Lower leg skin (tissue), 4 donors: ENCODE results near the gene TIMM17A. TPM values are rescaled to one million over a fixed set of nuclear protein-coding genes. Genes with fewer than 3 reads are reported as not detected.

Experiments
- DNase-seq, 2 donors: peaks; one replicate each; pipeline ENCODE4 v3.0.0-alpha.2; 2019; ENCODE audit warnings: low spot score in 2 of 2
- H3K4me3 ChIP-seq: fragments of 200-600 bp; sonication (generic); 2 replicates; pipeline ENCODE4 v1.5.1; 2017; ENCODE audit warnings: mild to moderate bottlenecking, low read depth; ENCODE audit not compliant: poor library complexity, severe bottlenecking
- POLR2A ChIP-seq, 2 donors: fragments of 450-650 bp; IDR thresholded peaks; one replicate each; pipeline ENCODE4 v1.6.1; 2016 to 2017; ENCODE audit warnings: antibody characterized with exemption in 2 of 2, mild to moderate bottlenecking in 1 of 2, moderate library complexity in 1 of 2
- WGBS, 2 donors: methylation state at CpG; one replicate each; pipeline ENCODE4 v1.1.5; 2018; 5-methylcytosine and 5-hydroxymethylcytosine counted together
- intact Hi-C: fragments of 100-400 bp; cut with DNase I; formaldehyde crosslinking; loops from one replicate; pipeline ENCODE4 v1.15.0; 2023; ENCODE audit warnings: low total_unique reads
- total RNA-seq, 4 donors: library from RNA; depleted of rRNA; stranded (reverse); fragments of >200 nt; gene quantifications; one replicate each; pipeline ENCODE4 v1.1.0, GENCODE V29; 2016
- TF ChIP-seq, protein P1 (sequence below), 3 donors: fragments of 450-650 bp; IDR thresholded peaks; one replicate each; pipeline ENCODE4 v1.5.1; 2016; ENCODE audit warnings: antibody characterized with exemption in 3 of 3, mild to moderate bottlenecking in 3 of 3, moderate library complexity in 2 of 3

Gene TIMM17A
- total RNA-seq, 4 donors from 2014 or later = 18.7 to 22.4 (median 20.2) TPM

- no peak for TF ChIP-seq POLR2A (IDR thresholded peaks at IDR 0.05)
- TF ChIP-seq, protein P1, sequence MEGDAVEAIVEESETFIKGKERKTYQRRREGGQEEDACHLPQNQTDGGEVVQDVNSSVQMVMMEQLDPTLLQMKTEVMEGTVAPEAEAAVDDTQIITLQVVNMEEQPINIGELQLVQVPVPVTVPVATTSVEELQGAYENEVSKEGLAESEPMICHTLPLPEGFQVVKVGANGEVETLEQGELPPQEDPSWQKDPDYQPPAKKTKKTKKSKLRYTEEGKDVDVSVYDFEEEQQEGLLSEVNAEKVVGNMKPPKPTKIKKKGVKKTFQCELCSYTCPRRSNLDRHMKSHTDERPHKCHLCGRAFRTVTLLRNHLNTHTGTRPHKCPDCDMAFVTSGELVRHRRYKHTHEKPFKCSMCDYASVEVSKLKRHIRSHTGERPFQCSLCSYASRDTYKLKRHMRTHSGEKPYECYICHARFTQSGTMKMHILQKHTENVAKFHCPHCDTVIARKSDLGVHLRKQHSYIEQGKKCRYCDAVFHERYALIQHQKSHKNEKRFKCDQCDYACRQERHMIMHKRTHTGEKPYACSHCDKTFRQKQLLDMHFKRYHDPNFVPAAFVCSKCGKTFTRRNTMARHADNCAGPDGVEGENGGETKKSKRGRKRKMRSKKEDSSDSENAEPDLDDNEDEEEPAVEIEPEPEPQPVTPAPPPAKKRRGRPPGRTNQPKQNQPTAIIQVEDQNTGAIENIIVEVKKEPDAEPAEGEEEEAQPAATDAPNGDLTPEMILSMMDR (IDR thresholded peaks at IDR 0.05) = no peak
- intact Hi-C loops = no loop called here
- H3K4me3 ChIP-seq = no peak overlapping the region
- 77 to 83% methylated on average over 10 of the region's 10 CpGs for WGBS, 2 donors
- peak in 1 of 2 donors; percentile 63 for DNase-seq
These were observed 34.2 kb downstream of the TIMM17A start for GRCh38 chr1:201989354-201990128.

DNA sequence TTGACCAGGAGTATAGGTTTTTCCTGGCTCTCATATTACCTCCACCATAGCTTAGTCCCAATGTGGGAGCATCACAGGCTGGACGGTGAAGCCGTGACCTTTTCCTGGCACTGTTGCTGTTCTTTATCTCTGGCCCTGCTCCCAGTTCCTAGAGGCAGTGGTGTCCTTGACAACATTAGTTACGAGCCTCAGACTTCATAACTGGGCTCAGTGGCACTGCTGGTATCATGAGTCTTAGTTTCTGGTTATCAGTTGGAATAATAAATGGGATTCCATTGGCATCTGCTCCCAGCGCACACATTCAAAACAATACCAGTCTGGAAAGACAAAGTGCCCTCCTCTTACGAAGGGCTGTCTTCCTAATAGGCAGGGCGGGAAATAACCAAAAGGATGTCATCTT, 35.1 kb downstream of the TIMM17A start:
- intact Hi-C loops = no loop called here
- no peak overlapping the region for H3K4me3 ChIP-seq
- TF ChIP-seq, protein P1 (IDR thresholded peaks at IDR 0.05) = no peak
- no peak for TF ChIP-seq POLR2A (IDR thresholded peaks at IDR 0.05)
- DNase-seq = peak in 1 of 2 donors; percentile 31
- 61 to 62% methylated on average over 6 of the region's 6 CpGs for WGBS, 2 donors

DNA sequence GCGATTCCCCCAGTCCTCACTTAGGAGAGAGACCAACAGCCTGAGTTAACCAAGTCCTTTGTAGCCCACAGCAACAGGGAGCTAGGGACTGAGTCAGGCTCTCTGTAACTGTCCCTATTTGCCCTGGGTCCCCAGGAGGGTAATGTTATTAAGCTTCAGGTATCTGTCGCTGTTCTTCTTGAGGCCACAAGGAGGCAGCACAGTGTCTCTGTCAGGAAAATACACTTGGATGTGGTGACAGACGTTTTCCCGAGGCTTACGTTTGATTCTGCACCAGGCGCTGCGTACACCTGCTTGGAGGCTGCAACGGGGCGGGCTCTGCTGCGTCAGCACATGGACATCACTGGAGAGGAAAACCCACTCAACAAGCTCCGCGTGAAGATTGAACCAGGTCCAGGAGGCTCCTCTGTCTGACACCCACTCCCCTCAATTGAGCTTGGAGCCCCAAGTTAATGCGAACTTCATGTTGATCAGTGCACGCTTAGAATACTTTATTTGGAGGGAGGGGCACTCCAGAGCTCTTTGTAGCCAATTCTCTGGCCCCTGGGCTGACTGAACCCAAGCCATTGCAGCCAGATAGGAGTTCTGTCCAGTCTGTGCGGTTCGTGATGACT, 44.4 kb downstream of the TIMM17A start:
- WGBS, 2 donors = 53 to 64% methylated on average over 16 of the region's 16 CpGs
- intact Hi-C loops = loop anchor here (5.0 kb wide), 2 partner anchors 118 to 133 kb away; no protein-coding TSS in a partner anchor
- no peak for TF ChIP-seq POLR2A (IDR thresholded peaks at IDR 0.05)
- TF ChIP-seq, protein P1 (IDR thresholded peaks at IDR 0.05) = no peak
- no peak for DNase-seq
- H3K4me3 ChIP-seq = no peak overlapping the region

DNA sequence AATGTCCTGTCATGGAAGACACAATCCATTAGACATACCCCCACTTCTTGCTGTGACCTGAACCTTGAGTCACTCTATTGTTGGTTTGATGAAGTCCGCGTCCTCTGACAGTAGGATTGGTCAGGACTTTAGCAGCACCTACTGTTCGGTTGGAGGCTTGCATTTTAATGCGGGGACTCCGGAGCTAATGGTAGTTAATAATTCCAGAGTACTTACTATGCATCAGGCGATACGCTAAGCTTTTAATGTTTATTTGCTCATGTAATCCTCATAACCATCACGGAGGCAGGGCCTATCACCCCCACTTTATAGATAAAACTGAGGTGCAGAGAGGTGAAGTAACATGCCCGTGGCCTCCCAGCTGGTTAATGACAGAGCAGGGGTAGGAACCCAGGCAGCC, 47.2 kb downstream of the TIMM17A start:
- TF ChIP-seq POLR2A (IDR thresholded peaks at IDR 0.05) = no peak
- intact Hi-C loops = loop anchor here (5.0 kb wide), 2 partner anchors 115 to 130 kb away; no protein-coding TSS in a partner anchor
- WGBS, 2 donors = 87 to 88% methylated on average over 9 of the region's 9 CpGs
- no peak overlapping the region for H3K4me3 ChIP-seq
- DNase-seq = no peak

- DNase-seq = no peak
- WGBS, 2 donors = 56 to 58% methylated on average over 9 of the region's 9 CpGs
- H3K4me3 ChIP-seq = no peak overlapping the region
- no peak for TF ChIP-seq POLR2A (IDR thresholded peaks at IDR 0.05)
- TF ChIP-seq, protein P1 (IDR thresholded peaks at IDR 0.05) = no peak
- intact Hi-C loops = loop anchor here (5.0 kb wide), 2 partner anchors 113 to 128 kb away; no protein-coding TSS in a partner anchor
These were observed 49.4 kb downstream of the TIMM17A start for GRCh38 chr1:202004711-202005110.

DNA sequence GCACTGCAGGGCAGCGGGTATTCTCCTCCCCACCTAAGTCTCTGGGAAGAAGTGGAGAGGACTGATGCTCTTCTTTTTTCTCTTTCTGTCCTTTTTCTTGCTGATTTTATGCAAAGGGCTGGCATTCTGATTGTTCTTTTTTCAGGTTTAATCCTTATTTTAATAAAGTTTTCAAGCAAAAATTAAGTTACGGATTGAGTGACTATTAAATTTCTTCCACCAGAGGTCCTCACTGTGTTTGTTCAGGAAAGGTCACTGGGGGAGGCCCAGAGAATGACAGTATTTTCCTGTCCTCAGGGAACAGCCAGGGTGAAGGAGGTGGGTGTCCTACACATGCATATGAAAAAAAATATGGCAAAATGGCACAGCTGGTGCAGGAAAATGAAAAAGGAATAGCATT, 50.7 kb downstream of the TIMM17A start:
- DNase-seq = no peak
- H3K4me3 ChIP-seq = no peak overlapping the region
- TF ChIP-seq POLR2A (IDR thresholded peaks at IDR 0.05) = no peak
- TF ChIP-seq, protein P1 (IDR thresholded peaks at IDR 0.05) = no peak
- 74 to 85% methylated on average over 2 of the region's 2 CpGs for WGBS, 2 donors
- intact Hi-C loops = no loop called here
